ENCODE results near the gene PLA2G2D. TPM values are rescaled to one million over a fixed set of nuclear protein-coding genes. Genes with fewer than 3 reads are reported as not detected.

The PLA2G2D gene
- total and polyA plus RNA-seq, 4 donors, result 0.06 to 0.14 (median 0.08) TPM; not detected in 1

DNA sequence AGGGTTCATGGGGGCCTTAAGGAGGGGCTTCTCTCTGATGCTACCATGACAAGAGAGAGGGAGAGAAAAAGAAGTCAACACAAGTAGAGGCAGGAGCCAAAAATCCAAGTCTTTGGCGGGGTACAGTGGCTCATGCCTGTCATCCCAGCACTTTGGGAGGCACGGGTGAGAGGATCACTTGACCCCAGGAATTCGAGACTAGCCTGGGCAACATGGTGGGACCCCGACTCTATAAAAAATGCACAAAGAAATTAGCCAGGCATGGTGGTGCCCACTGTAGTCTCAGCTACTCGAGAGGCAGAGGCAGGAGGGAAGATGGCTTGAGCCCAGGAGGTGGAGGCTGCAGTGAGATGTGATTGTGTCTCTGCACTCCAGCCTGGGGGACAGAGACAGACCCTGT is 40.6 kb downstream of the PLA2G2D start:
- DNase-seq (ENCODE audit: low spot score), result no peak
- H3K27ac ChIP-seq (ENCODE audit: low read depth in 1 of 2, low read length in 2 of 2), result no peak overlapping the region
- H3K4me1 ChIP-seq (ENCODE audit: control insufficient read depth in 4 of 4, insufficient read depth in 4 of 4, low read length in 3 of 4), result peaks cover 0 to 6% (median 0%) of the 10 kb centered on the region in 4 donors

DNA sequence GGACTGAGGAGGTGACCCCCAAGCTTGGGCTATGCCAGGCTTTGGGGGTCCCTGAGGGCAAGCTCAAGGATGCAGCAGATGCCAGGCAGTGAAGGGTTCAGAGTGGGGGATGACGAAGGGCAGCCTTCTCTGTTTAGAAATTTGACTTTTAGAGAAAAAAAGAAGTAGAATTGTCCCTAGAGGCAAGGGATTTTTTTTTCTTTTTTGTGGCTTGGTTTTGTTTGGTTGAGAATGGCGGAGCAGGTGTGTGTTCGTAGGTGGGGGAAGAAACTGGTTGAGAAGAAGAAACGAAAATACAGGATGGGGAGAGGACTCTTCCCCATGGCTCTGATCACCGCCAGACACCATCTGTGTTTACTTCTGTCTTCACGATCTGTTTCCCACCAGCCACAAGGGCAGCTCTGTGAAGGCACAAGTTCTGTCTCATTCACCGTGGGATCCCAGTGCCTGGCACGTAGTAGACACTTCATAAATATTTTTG is 41.1 kb downstream of the PLA2G2D start:
- Histone ChIP-seq H3K4me1 (ENCODE audit: control insufficient read depth in 4 of 4, insufficient read depth in 4 of 4, low read length in 3 of 4) (peaks cover 0 to 6% (median 0%) of the 10 kb centered on the region in 4 donors), H3K36me3 (ENCODE audit: control insufficient read depth in 4 of 4, insufficient read depth in 3 of 4, low read depth in 1 of 4, low read length in 3 of 4) (no peaks in the 10 kb centered on the region), H3K4me3 (ENCODE audit: low read depth in 1 of 3, low read length in 3 of 3) (no peak overlapping the region), H3K9ac (ENCODE audit: low read depth in 1 of 2, low read length in 2 of 2) (no peak overlapping the region), H3K27ac (ENCODE audit: low read depth in 1 of 2, low read length in 2 of 2) (no peak overlapping the region), H3K27me3 (ENCODE audit: control insufficient read depth in 4 of 4, insufficient read depth in 4 of 4, low read length in 3 of 4) (no peaks in the 10 kb centered on the region), H3K9me3 (ENCODE audit: control insufficient read depth in 4 of 4, low read length in 3 of 4) (peaks cover 0 to under 1% (median 0%) of the 10 kb centered on the region in 4 donors)
- no peak for TF ChIP-seq TAF1 (conservative IDR thresholded peaks at IDR 0.05)
- TF ChIP-seq EGR1 (IDR thresholded peaks at IDR 0.05; ENCODE audit: low read depth in 2 of 2), result no peak
- TF ChIP-seq FOXA2 (IDR thresholded peaks at IDR 0.05), result no peak
- TF ChIP-seq HNF4G (IDR thresholded peaks at IDR 0.05), result no peak
- TF ChIP-seq NR2F2 (IDR thresholded peaks at IDR 0.05), result no peak
- TF ChIP-seq HNF4A (conservative IDR thresholded peaks at IDR 0.05), result no peak
- TF ChIP-seq, protein P1, sequence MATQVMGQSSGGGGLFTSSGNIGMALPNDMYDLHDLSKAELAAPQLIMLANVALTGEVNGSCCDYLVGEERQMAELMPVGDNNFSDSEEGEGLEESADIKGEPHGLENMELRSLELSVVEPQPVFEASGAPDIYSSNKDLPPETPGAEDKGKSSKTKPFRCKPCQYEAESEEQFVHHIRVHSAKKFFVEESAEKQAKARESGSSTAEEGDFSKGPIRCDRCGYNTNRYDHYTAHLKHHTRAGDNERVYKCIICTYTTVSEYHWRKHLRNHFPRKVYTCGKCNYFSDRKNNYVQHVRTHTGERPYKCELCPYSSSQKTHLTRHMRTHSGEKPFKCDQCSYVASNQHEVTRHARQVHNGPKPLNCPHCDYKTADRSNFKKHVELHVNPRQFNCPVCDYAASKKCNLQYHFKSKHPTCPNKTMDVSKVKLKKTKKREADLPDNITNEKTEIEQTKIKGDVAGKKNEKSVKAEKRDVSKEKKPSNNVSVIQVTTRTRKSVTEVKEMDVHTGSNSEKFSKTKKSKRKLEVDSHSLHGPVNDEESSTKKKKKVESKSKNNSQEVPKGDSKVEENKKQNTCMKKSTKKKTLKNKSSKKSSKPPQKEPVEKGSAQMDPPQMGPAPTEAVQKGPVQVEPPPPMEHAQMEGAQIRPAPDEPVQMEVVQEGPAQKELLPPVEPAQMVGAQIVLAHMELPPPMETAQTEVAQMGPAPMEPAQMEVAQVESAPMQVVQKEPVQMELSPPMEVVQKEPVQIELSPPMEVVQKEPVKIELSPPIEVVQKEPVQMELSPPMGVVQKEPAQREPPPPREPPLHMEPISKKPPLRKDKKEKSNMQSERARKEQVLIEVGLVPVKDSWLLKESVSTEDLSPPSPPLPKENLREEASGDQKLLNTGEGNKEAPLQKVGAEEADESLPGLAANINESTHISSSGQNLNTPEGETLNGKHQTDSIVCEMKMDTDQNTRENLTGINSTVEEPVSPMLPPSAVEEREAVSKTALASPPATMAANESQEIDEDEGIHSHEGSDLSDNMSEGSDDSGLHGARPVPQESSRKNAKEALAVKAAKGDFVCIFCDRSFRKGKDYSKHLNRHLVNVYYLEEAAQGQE (IDR thresholded peaks at IDR 0.05), result no peak
- no peak for TF ChIP-seq FOXA1 (IDR thresholded peaks at IDR 0.05)
- TF ChIP-seq SP1 (IDR thresholded peaks at IDR 0.05), result no peak
- TF ChIP-seq, protein P2, sequence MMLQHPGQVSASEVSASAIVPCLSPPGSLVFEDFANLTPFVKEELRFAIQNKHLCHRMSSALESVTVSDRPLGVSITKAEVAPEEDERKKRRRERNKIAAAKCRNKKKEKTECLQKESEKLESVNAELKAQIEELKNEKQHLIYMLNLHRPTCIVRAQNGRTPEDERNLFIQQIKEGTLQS (IDR thresholded peaks at IDR 0.05), result no peak
- TF ChIP-seq YY1 (IDR thresholded peaks at IDR 0.05), result no peak
- TF ChIP-seq, protein P3, sequence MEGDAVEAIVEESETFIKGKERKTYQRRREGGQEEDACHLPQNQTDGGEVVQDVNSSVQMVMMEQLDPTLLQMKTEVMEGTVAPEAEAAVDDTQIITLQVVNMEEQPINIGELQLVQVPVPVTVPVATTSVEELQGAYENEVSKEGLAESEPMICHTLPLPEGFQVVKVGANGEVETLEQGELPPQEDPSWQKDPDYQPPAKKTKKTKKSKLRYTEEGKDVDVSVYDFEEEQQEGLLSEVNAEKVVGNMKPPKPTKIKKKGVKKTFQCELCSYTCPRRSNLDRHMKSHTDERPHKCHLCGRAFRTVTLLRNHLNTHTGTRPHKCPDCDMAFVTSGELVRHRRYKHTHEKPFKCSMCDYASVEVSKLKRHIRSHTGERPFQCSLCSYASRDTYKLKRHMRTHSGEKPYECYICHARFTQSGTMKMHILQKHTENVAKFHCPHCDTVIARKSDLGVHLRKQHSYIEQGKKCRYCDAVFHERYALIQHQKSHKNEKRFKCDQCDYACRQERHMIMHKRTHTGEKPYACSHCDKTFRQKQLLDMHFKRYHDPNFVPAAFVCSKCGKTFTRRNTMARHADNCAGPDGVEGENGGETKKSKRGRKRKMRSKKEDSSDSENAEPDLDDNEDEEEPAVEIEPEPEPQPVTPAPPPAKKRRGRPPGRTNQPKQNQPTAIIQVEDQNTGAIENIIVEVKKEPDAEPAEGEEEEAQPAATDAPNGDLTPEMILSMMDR (IDR thresholded peaks at IDR 0.05; ENCODE audit: low read depth, low read length, missing input control), result no peak
- TF ChIP-seq RXRA (IDR thresholded peaks at IDR 0.05), result no peak
- TF ChIP-seq, protein P4, sequence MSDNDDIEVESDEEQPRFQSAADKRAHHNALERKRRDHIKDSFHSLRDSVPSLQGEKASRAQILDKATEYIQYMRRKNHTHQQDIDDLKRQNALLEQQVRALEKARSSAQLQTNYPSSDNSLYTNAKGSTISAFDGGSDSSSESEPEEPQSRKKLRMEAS (IDR thresholded peaks at IDR 0.05), result no peak
- TF ChIP-seq JUND (IDR thresholded peaks at IDR 0.05), result no peak
- TF ChIP-seq GABPA (IDR thresholded peaks at IDR 0.05 in 1 of 2, conservative IDR thresholded peaks at IDR 0.05 in 1 of 2), result no peak
- no peak for TF ChIP-seq RAD21 (IDR thresholded peaks at IDR 0.05)
- DNase-seq (ENCODE audit: low spot score), result no peak
- 70% methylated on average over 8 of the region's 8 CpGs for WGBS

More for the DNA sequence above, 40.6 kb downstream of the PLA2G2D start:
- TF ChIP-seq YY1 (IDR thresholded peaks at IDR 0.05) (no peak), GABPA (IDR thresholded peaks at IDR 0.05 in 1 of 2, conservative IDR thresholded peaks at IDR 0.05 in 1 of 2) (no peak)
- TF ChIP-seq, protein P5, sequence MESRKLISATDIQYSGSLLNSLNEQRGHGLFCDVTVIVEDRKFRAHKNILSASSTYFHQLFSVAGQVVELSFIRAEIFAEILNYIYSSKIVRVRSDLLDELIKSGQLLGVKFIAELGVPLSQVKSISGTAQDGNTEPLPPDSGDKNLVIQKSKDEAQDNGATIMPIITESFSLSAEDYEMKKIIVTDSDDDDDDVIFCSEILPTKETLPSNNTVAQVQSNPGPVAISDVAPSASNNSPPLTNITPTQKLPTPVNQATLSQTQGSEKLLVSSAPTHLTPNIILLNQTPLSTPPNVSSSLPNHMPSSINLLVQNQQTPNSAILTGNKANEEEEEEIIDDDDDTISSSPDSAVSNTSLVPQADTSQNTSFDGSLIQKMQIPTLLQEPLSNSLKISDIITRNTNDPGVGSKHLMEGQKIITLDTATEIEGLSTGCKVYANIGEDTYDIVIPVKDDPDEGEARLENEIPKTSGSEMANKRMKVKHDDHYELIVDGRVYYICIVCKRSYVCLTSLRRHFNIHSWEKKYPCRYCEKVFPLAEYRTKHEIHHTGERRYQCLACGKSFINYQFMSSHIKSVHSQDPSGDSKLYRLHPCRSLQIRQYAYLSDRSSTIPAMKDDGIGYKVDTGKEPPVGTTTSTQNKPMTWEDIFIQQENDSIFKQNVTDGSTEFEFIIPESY (IDR thresholded peaks at IDR 0.05), result no peak
- Histone ChIP-seq H3K27me3 (ENCODE audit: control insufficient read depth in 4 of 4, insufficient read depth in 4 of 4, low read length in 3 of 4) (no peaks in the 10 kb centered on the region), H3K9me3 (ENCODE audit: control insufficient read depth in 4 of 4, low read length in 3 of 4) (peaks cover 0 to 4% (median 0%) of the 10 kb centered on the region in 4 donors), H3K9ac (ENCODE audit: low read depth in 1 of 2, low read length in 2 of 2) (no peak overlapping the region), H3K4me3 (ENCODE audit: low read depth in 1 of 3, low read length in 3 of 3) (no peak overlapping the region), H3K36me3 (ENCODE audit: control insufficient read depth in 4 of 4, insufficient read depth in 3 of 4, low read depth in 1 of 4, low read length in 3 of 4) (no peaks in the 10 kb centered on the region)
- 79% methylated on average over 5 of the region's 5 CpGs for WGBS

Data from liver (tissue), 9 donors.